Stimulated activated CD4-positive, alpha-beta T cell treated with anti-CD3 and anti-CD28 coated beads, Interleukin-1b, Interleukin-23, amount 100 ng/mL, for 4 hours (primary cell): ENCODE data around the gene AKR1C8.

Experiments used
- DNase-seq, 2 donors: peaks; one replicate each; pipeline ENCODE4 v3.0.0-alpha.2; 2020; ENCODE audit warnings: low read depth in 2 of 2

AKR1C8 gene

GRCh38 chr10:5108658-5109416, 76.1 kb downstream of the AKR1C8 start:
- no peak for DNase-seq

GRCh38 chr10:5107860-5108526, 77.0 kb downstream of the AKR1C8 start:
- DNase-seq: no peak

- DNase-seq: no peak
These were observed 78.4 kb downstream of the AKR1C8 start for GRCh38 chr10:5106553-5106952.

GRCh38 chr10:5105626-5106025, 79.3 kb downstream of the AKR1C8 start:
- DNase-seq: no peak
